C4-2B (cell line): Measurements from ENCODE around the gene HDGFL3.

Experiments
- ZFX ChIP-seq: fragments of 450-650 bp; IDR thresholded peaks from 2 replicates; pipeline ENCODE4 v1.6.1; 2017
- TF ChIP-seq, protein P1 (sequence below): fragments of 450-650 bp; conservative IDR thresholded peaks from 2 replicates; pipeline ENCODE4 v1.5.1; 2017; ENCODE audit warnings: mild to moderate bottlenecking

DNA sequence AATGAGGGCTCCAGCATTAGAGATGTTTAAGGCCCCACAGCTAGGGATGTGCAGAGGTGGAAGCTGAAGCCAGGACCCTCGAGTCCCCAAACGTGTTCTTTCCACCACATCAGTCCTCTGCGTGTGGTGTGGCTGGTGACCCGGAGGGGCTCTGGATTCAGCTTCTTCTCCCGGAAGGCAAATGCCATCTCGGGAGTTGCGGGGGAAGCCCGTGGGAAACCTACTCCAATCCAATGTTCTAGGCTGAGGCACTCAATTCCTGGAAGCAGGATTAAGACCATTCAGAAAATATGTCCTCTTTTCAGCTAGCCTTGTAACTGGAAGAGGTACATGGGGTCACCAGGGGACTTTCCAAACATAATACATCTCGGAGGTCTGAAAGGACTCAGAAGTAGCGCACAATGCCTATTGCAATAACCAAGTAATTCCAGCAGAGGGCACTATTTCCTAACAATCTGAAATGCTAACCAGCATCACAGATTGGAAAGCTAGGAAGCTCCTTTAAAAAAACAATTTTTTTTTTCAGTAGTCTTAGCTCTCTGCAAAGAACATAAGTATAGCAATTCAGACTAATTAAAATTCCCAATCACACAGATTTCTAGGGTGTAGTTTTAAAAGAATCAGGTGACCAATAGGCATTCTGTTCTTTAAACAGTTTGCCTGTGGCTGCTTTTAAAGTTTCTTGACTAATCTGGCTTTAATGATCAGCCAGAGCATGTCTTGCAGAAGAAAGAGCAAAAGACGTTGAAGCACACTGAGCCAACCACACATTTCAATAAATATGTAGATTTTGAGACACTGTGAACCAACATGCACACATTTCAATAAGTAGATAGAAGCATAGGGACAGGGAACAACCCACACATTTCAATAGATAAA lies 40.8 kb upstream of the HDGFL3 start:
- TF ChIP-seq, protein P1, sequence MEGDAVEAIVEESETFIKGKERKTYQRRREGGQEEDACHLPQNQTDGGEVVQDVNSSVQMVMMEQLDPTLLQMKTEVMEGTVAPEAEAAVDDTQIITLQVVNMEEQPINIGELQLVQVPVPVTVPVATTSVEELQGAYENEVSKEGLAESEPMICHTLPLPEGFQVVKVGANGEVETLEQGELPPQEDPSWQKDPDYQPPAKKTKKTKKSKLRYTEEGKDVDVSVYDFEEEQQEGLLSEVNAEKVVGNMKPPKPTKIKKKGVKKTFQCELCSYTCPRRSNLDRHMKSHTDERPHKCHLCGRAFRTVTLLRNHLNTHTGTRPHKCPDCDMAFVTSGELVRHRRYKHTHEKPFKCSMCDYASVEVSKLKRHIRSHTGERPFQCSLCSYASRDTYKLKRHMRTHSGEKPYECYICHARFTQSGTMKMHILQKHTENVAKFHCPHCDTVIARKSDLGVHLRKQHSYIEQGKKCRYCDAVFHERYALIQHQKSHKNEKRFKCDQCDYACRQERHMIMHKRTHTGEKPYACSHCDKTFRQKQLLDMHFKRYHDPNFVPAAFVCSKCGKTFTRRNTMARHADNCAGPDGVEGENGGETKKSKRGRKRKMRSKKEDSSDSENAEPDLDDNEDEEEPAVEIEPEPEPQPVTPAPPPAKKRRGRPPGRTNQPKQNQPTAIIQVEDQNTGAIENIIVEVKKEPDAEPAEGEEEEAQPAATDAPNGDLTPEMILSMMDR = peak; percentile 93
- TF ChIP-seq ZFX = no peak
